T-helper 2 cell treated with Interferon-gamma antibody and Interleukin-4, amounts not matched to agents 5 μg/mL and 100 μg/mL, for 36 hours (primary cell): ENCODE measurements around the gene KDM5B.
"Not testable (repeated sequence)": the region's sequence is repeated elsewhere in the genome, so short reads cannot be mapped to it uniquely, and the experiment has no call there.

Source experiments
- DNase-seq: peaks from one replicate; pipeline ENCODE4 v3.0.0; 2021; ENCODE audit warnings: low spot score
- H3K27ac Mint-ChIP-seq: one replicate; pipeline ENCODE4 v1.8.0; 2021; ENCODE audit warnings: mild to moderate bottlenecking, mixed read lengths
- H3K27me3 Mint-ChIP-seq: one replicate; pipeline ENCODE4 v1.8.0; 2021; ENCODE audit warnings: low read depth, mixed read lengths
- H3K36me3 Mint-ChIP-seq: one replicate; pipeline ENCODE4 v1.8.0; 2021; ENCODE audit warnings: low read depth, mixed read lengths
- H3K4me1 Mint-ChIP-seq: one replicate; pipeline ENCODE4 v1.8.0; 2021; ENCODE audit warnings: low read depth, mixed read lengths
- H3K4me3 Mint-ChIP-seq: one replicate; pipeline ENCODE4 v1.8.0; 2022; ENCODE audit warnings: mild to moderate bottlenecking, moderate library complexity, mixed read lengths
- H3K9me3 Mint-ChIP-seq: one replicate; pipeline ENCODE4 v1.8.0; 2021; ENCODE audit warnings: mixed read lengths

KDM5B gene

DNA sequence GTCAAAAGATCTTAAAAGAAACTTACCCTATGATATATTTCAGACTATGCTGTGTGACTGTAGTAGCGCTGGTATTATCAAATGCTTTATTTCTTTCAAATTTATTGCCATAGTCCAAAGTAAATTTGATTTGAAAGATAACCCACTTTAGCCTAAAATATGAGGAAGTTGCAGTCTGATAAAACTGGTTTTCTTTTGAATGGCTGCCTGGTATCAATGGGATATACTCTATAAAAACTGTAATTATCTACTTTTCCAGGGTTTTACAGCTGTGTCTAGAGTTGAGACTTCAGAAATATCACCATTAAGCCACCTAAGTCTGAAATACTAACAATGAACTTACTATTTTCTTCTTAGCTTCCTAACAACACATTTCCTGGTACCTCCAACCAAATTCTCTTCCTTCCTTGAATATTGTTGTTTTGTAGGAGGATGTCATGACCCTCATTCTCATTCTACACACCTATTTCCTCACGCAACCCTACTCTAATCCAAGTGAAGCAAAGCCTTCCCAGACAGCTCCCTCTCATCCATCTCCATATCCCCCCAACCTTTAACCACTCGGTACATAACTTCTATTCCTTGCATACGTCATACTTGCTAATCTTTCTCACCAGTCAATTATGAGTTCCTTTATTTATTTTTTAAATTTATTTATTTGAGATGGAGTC lies 17.0 kb downstream of the KDM5B start:
- H3K4me1 Mint-ChIP-seq = peaks cover 2% of the 10 kb centered on the region
- no peak overlapping the region for H3K4me3 Mint-ChIP-seq
- no peak overlapping the region for H3K27ac Mint-ChIP-seq
- H3K36me3 Mint-ChIP-seq = peaks cover 5% of the 10 kb centered on the region
- no peaks in the 10 kb centered on the region for H3K9me3 Mint-ChIP-seq
- no peak for DNase-seq
- no peaks in the 10 kb centered on the region for H3K27me3 Mint-ChIP-seq

DNA sequence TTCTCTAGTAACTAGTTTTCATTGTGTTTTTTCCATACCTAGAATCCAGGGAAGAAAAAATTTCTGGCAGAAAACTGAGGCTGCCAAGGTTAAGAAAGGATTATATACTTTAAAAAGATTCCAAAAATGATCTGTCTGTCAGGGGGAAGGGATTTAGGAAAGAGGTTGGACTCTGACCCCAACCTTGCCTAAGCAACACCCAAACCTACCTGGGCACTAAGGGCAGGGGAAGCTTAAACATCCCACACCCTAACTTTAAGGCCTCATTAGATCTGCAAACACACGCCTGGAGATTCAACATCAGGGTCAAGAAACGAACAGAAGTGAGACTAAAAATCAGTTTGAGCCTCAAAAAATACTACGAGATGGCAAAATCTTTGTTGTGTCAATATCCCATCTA lies 19.4 kb downstream of the KDM5B start:
- Mint-ChIP-seq H3K4me1 (peaks cover 2% of the 10 kb centered on the region), H3K9me3 (no peaks in the 10 kb centered on the region), H3K4me3 (no peak overlapping the region), H3K27me3 (no peaks in the 10 kb centered on the region), H3K36me3 (peaks cover 5% of the 10 kb centered on the region), H3K27ac (no peak overlapping the region)
- no peak for DNase-seq

DNA sequence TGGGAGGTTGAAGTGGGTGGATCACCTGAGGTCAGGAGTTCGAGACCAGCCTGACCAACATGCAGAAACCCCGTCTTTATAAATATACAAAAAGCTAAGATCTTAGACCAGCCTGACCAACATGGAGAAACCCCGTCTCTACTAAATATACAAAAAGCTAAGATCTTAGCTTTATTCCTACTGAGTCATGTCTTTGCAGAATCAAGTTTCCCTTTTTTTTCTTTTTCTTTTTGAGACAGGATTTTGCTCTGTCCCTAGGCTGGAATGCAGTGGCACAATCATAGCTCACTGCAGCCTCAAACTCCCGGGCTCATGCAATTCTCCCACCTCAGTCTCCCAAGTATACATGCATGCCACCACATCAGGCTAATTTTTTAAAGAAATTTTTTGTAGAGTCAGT lies 21.4 kb downstream of the KDM5B start:
- Mint-ChIP-seq H3K9me3 (no peaks in the 10 kb centered on the region), H3K27ac (no peak overlapping the region), H3K4me3 (no peak overlapping the region), H3K4me1 (peaks cover 2% of the 10 kb centered on the region), H3K36me3 (peaks cover 5% of the 10 kb centered on the region), H3K27me3 (no peaks in the 10 kb centered on the region)
- DNase-seq = no peak

DNA sequence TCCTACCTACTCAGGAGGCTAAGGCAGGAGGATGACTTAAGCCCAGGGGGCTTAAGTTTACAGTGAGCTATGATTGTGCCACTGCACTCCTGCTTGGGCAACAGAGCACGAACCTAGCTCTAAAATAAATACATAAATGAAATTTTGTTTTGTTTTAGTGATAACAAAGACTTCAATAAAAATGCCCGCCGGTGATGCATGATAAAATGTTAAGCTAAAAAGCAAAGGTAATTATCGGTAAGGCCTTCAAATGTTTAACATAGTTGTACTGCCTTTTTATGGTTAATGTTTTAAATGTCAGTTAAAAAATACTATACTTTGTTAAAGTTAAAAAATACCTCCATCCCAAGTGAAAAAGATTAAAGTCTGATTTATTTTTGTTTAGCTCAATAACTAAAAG lies 27.0 kb downstream of the KDM5B start:
- no peak for DNase-seq
- Mint-ChIP-seq H3K4me3 (no peak overlapping the region), H3K27me3 (no peaks in the 10 kb centered on the region), H3K27ac (no peak overlapping the region), H3K9me3 (no peaks in the 10 kb centered on the region), H3K36me3 (peaks cover 5% of the 10 kb centered on the region), H3K4me1 (peaks cover 5% of the 10 kb centered on the region)

DNA sequence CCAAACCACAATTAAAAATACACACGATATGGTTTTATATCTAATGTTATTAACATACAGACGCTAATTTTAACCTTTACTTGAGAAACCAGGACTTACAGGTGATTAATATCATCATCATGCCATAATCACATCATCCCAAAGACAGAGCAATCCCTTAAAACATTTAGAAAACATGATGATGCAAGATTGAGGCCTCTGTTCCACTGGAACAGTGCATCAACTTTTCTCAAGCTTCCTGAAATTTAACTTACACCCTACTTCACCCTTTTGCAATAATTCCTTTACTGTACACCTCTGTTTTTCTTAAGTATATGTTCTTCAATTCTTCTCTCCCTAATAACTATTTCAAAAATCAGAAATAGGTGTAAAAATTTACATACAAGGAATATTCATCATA lies 38.1 kb downstream of the KDM5B start:
- Mint-ChIP-seq H3K27ac (no peak overlapping the region), H3K27me3 (no peaks in the 10 kb centered on the region), H3K4me3 (no peak overlapping the region), H3K36me3 (peaks cover 45% of the 10 kb centered on the region), H3K4me1 (no peaks in the 10 kb centered on the region), H3K9me3 (no peaks in the 10 kb centered on the region)
- no peak for DNase-seq

DNA sequence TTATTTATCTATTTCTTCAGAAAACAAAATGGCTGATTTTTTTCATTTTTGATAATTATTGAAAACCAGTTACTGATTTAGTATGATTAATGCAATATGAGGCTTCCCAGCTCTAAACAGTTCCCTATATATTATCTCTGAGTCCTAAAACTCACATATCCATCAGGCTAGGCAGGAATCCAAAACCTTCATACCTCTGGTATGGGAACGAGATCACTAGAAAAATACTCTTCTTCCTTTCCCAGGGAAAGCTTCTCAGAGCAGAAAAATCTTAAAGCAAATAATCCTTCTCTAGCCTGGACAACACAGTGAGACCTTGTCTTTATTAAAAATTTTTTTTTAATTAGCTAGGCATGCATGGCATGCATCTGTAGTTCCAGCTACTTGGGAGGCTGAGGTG lies 42.5 kb downstream of the KDM5B start:
- Mint-ChIP-seq H3K27me3 (no peaks in the 10 kb centered on the region), H3K9me3 (no peaks in the 10 kb centered on the region), H3K36me3 (peaks cover 44% of the 10 kb centered on the region), H3K4me3 (no peak overlapping the region), H3K4me1 (peaks cover 1% of the 10 kb centered on the region), H3K27ac (no peak overlapping the region)
- no peak for DNase-seq

DNA sequence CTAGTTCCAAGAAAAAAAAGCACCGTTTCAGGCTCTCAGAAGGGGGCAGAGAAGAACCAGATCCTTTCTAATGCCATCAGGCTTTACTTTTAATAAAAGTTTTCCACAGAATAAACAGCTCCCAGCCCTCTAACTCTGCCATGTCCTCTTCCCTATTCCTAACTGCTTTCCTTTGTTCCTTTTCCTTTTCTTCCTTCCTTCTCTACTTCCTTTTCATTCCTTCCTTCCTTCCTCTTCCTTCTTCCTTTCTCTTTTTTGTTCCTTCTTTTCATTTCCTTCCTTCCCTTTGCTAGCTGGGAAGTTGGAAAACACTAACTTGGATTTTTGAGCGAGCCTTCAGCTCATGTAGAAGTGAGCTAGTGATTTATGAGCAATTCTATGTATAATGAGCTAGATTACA lies 46.2 kb downstream of the KDM5B start:
- peaks cover 1% of the 10 kb centered on the region for H3K4me1 Mint-ChIP-seq
- H3K27me3 Mint-ChIP-seq = no peaks in the 10 kb centered on the region
- no peak overlapping the region for H3K4me3 Mint-ChIP-seq
- no peaks in the 10 kb centered on the region for H3K9me3 Mint-ChIP-seq
- H3K36me3 Mint-ChIP-seq = peaks cover 46% of the 10 kb centered on the region
- DNase-seq = no peak
- H3K27ac Mint-ChIP-seq = peak overlapping the region; percentile 51

DNA sequence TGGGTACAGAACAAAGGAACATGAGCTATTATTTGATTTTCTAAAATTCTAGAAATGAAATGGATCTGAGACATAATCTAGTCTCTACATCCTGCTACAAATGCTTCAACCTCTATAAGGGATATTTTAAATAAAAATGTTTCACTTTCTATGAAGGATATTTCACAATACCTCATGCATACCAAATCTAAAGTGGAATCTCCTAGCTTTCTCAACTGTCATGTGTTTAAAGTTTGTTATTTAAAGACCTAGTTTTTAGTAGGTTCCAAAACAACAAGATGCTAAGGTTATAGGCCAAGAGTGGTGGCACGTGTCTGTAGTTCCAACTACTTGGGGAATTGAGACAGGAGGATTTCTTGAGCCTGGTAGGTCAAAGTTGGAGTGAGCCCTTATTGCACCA lies 47.6 kb downstream of the KDM5B start:
- Mint-ChIP-seq H3K27ac (no peak overlapping the region), H3K4me3 (no peak overlapping the region), H3K27me3 (no peaks in the 10 kb centered on the region), H3K4me1 (peaks cover 1% of the 10 kb centered on the region), H3K9me3 (no peaks in the 10 kb centered on the region), H3K36me3 (peaks cover 49% of the 10 kb centered on the region)
- no peak for DNase-seq

DNA sequence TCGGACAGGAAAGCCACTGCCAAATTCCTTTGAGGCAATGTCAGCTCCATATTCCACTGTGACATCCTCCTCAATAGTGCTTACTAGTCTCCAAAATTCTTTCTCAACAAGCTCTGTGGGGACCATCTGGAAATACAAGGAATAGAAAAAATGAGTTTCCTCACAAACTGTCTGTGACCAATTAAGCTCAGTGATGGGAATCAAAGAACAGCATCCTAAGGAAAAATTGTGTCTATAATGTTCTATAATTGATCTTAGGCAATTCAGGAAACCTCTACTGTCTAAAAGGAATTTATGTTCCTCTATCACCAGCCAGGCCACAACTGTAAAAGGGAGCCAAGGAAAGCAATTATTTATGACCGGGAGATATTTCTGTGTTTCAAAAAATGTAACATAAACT lies 51.8 kb downstream of the KDM5B start:
- DNase-seq = no peak
- Mint-ChIP-seq H3K36me3 (peaks cover 54% of the 10 kb centered on the region), H3K4me3 (no peak overlapping the region), H3K4me1 (no peaks in the 10 kb centered on the region), H3K27ac (no peak overlapping the region), H3K27me3 (no peaks in the 10 kb centered on the region), H3K9me3 (no peaks in the 10 kb centered on the region)

DNA sequence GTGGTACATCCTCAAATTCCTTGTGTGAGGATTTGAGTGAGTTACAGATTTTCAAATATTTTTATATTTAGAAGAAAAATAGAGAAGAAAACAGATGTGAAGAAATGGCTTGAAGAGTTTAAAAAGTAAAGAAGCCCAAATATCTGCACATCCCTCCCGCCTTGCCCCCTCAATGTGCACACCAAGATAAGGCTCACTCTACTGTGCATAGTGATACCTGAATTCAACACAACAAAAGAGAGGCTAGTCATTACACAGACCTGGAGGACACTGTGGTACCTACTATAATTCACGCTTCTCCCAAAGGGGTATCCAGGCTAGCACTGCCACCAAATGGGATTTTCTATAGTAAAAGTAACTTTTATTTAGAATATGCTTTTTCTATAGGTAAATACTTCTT lies 53.9 kb downstream of the KDM5B start:
- DNase-seq = no peak
- Mint-ChIP-seq H3K36me3 (peaks cover 56% of the 10 kb centered on the region), H3K27ac (no peak overlapping the region), H3K27me3 (no peaks in the 10 kb centered on the region), H3K4me1 (no peaks in the 10 kb centered on the region), H3K9me3 (no peaks in the 10 kb centered on the region), H3K4me3 (no peak overlapping the region)

DNA sequence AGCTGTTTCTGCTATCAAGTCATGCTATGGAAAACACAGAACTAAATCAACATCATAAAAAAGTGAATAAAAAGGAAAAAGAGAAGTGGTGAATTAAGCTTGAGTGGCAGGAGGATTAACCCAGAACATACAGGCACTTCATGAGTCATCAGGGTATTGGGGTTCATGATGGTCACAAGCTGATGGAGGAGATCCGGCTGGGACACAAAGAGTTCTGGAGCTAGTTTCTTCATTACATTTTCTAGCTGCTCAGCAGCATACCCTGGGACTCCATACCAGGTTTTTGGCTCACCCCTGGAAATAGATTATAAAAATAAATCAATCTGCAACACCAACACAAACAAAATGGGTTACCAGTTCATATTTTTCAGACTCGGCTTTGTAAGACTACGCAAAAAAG lies 55.4 kb downstream of the KDM5B start:
- peak overlapping the region; percentile 50 for H3K27ac Mint-ChIP-seq
- no peaks in the 10 kb centered on the region for H3K27me3 Mint-ChIP-seq

DNA sequence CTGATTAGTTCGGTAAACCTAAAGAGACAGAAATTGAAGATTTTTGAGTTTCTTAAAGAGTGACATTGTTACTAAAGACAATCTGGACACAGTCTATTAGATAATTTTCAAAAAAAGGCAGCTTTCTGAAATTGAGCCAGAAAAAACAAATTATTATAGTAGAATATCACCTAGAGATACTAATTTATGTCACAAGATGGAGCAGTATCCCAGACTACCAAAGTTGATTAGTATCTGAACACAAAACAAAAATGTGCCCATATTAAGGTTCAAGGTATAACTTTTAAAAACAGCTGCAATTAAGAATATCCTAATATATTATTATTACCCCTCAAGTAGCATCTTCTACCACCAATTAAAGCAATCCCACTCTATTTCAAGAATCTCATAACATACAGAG lies 57.5 kb downstream of the KDM5B start:
- Mint-ChIP-seq H3K27me3 (no peaks in the 10 kb centered on the region), H3K27ac (peak overlapping the region; percentile 45), H3K9me3 (no peaks in the 10 kb centered on the region), H3K4me3 (no peak overlapping the region), H3K36me3 (peaks cover 62% of the 10 kb centered on the region), H3K4me1 (no peaks in the 10 kb centered on the region)
- DNase-seq = no peak

More for the DNA sequence above, 55.4 kb downstream of the KDM5B start:
- no peak for DNase-seq
- no peak overlapping the region for H3K4me3 Mint-ChIP-seq
- H3K9me3 Mint-ChIP-seq = no peaks in the 10 kb centered on the region
- H3K36me3 Mint-ChIP-seq = peaks cover 66% of the 10 kb centered on the region
- no peaks in the 10 kb centered on the region for H3K4me1 Mint-ChIP-seq

DNA sequence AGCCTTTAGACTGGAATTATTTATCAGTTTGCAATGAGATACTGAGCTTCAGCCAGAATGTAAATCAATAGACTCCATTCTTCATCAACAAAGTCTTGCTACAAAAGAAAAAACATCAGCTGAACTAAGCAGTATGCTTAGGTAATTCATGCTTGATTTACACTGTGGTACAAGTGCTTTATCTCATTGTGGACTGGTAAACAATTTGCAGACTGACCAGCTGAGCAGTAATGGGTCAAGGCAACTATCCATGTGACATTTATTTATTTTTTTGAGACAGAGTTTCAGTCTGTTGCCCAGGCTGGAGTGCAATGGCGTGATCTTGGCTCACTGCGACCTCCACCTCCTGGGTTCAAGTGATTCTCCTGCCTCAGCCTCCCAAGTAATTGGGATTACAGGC lies 58.2 kb downstream of the KDM5B start:
- H3K27ac Mint-ChIP-seq = no peak overlapping the region
- H3K4me1 Mint-ChIP-seq = no peaks in the 10 kb centered on the region
- no peaks in the 10 kb centered on the region for H3K27me3 Mint-ChIP-seq
- H3K4me3 Mint-ChIP-seq = no peak overlapping the region
- peaks cover 1% of the 10 kb centered on the region for H3K9me3 Mint-ChIP-seq
- peaks cover 61% of the 10 kb centered on the region for H3K36me3 Mint-ChIP-seq
- DNase-seq = no peak

DNA sequence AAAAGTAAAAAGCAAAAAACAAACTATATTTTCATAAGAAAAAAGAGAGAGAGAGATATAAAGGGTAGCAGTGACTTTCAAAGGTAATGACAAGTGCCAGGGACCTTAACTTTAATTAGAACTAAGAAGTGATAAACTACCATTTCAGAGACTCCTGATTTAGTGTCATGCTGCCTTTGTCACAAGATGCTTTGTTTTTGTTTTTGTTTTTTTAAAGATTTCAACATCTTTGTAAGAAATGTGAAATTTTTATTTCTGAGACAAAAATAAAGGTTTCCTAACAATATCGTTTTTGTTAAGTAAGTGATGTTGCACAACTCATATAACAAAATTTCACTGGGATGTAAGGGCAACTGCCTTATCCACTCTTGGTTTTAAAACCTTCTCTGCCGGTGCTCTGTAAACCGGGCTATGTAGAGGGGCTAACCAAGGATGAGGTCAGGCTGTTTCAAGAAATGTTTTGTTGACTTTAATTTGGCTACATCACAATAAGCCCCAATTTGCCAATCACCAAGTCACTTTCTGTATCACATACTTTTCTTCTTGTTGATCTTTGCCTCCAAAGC lies 62.8 kb downstream of the KDM5B start:
- Mint-ChIP-seq H3K9me3 (peaks cover 6% of the 10 kb centered on the region), H3K4me1 (no peaks in the 10 kb centered on the region), H3K27me3 (no peaks in the 10 kb centered on the region), H3K4me3 (no peak overlapping the region), H3K27ac (no peak overlapping the region), H3K36me3 (peaks cover 70% of the 10 kb centered on the region)
- DNase-seq = no peak

DNA sequence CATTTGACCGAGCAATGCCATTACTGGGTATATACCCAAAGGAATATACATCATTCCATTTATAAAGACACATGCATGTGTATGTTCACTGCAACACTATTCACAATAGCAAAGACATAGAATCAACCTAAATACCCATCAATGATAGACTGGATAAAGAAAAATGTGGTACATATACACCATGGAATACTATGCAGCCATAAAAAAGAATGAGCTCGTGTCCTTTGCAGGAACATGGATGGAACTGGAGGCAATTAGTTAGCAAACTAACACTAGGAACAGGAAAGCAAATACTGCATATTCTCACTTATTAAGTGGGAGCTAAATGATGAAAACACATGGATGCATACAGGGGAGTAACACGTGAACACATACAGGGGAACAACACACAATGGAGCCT lies 63.5 kb downstream of the KDM5B start:
- H3K4me1 Mint-ChIP-seq, H3K4me3 Mint-ChIP-seq, H3K27ac Mint-ChIP-seq, DNase-seq, H3K9me3 Mint-ChIP-seq, H3K27me3 Mint-ChIP-seq: not testable (repeated sequence)
- H3K36me3 Mint-ChIP-seq = peaks cover 70% of the 10 kb centered on the region
